ENCODE measurements around the gene TRIP12.
"Not testable (repeated sequence)": the region's sequence is repeated elsewhere in the genome, so short reads cannot be mapped to it uniquely, and the experiment has no call there.

The TRIP12 gene

DNA sequence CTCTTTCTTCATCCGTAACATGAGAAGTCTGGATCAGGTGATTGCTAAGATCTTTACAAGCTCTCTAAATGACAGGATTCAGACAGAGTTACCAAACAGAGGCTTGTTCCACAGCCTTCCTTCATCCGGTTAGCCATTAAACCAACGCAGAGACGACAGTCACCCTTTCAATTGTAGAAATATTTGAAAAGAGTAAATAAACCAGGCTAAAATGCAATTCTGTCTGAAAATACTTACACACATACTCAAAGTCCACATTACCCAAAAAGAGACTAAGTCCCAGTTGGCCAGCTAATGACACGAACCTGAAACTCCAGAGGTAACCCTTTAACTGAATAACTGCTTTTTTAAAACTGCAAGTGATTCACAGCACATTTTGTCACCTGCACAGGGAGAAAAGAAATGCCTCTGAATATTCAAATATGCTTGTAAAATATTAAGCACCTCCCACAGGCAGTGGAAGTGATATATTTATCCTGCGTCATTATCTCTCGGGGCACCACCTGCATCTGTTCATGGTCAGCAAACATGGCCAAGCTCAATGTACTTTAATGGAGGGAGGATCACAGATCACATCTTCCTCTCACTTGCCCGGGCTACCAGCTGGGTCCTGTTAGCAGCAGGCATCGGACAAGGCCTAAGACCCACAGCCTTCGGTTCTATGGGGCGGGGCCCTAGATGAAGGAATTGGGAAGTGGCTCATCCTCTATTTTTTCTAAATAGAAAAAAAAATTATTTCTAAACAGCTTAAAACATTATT, 168.7 kb downstream of the TRIP12 start:
- Histone ChIP-seq H3K9me3 (ENCODE audit: control insufficient read depth, insufficient read depth, low read depth, low read length) (no peaks in the 10 kb centered on the region), H3K27ac (ENCODE audit: extremely low read depth, low read depth, low read length) (no peak overlapping the region), H3K4me3 (ENCODE audit: low read depth, low read length) (no peak overlapping the region), H3K4me1 (ENCODE audit: control insufficient read depth, insufficient read depth, low read length) (no peaks in the 10 kb centered on the region), H3K36me3 (ENCODE audit: control insufficient read depth in 2 of 2, insufficient read depth in 1 of 2, low read length in 2 of 2) (no peaks in the 10 kb centered on the region)
- TF ChIP-seq ZNF37A (tag by site-specific recombination; IDR thresholded peaks at IDR 0.05) (no peak), ZNF23 (tag by site-specific recombination; IDR thresholded peaks at IDR 0.05; ENCODE audit: borderline replicate concordance) (no peak), KLF8 (tag by site-specific recombination; IDR thresholded peaks at IDR 0.05) (no peak), ZNF175 (tag by site-specific recombination; IDR thresholded peaks at IDR 0.05) (no peak)
- TF ChIP-seq, protein P1, sequence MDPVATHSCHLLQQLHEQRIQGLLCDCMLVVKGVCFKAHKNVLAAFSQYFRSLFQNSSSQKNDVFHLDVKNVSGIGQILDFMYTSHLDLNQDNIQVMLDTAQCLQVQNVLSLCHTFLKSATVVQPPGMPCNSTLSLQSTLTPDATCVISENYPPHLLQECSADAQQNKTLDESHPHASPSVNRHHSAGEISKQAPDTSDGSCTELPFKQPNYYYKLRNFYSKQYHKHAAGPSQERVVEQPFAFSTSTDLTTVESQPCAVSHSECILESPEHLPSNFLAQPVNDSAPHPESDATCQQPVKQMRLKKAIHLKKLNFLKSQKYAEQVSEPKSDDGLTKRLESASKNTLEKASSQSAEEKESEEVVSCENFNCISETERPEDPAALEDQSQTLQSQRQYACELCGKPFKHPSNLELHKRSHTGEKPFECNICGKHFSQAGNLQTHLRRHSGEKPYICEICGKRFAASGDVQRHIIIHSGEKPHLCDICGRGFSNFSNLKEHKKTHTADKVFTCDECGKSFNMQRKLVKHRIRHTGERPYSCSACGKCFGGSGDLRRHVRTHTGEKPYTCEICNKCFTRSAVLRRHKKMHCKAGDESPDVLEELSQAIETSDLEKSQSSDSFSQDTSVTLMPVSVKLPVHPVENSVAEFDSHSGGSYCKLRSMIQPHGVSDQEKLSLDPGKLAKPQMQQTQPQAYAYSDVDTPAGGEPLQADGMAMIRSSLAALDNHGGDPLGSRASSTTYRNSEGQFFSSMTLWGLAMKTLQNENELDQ (tag by site-specific recombination; IDR thresholded peaks at IDR 0.05; ENCODE audit: low read depth): no peak
- CTCF ChIA-PET: interaction anchor here (0.7 to 2.2 kb wide), 2 partner anchors 27 to 125 kb away, joined by 3 to 7 read pairs; no protein-coding TSS in a partner anchor
- POLR2A ChIA-PET: interaction anchor here (1.1 kb wide), 1 partner anchor 49 kb away, joined by 3 read pairs; no protein-coding TSS in a partner anchor

- H3K4me1 ChIP-seq (ENCODE audit: control insufficient read depth, insufficient read depth, low read length): no peaks in the 10 kb centered on the region
- TF ChIP-seq ZNF324 (tag by site-specific recombination; IDR thresholded peaks at IDR 0.05): no peak
- TF ChIP-seq ZNF626 (tag by site-specific recombination; IDR thresholded peaks at IDR 0.05): no peak
- TF ChIP-seq ZNF701 (tag by site-specific recombination; IDR thresholded peaks at IDR 0.05): no peak
- no peak for TF ChIP-seq SP3 (tag by site-specific recombination; IDR thresholded peaks at IDR 0.05)
- no peak for TF ChIP-seq ZNF19 (tag by site-specific recombination; IDR thresholded peaks at IDR 0.05; ENCODE audit: low read depth)
- TF ChIP-seq EGR2 (tag by site-specific recombination; IDR thresholded peaks at IDR 0.05; ENCODE audit: low read depth): no peak
- no peak for TF ChIP-seq ZNF843 (tag by site-specific recombination; IDR thresholded peaks at IDR 0.05)
- no peak for TF ChIP-seq ZNF169 (tag by site-specific recombination; IDR thresholded peaks at IDR 0.05)
- TF ChIP-seq ZNF610 (tag by site-specific recombination; IDR thresholded peaks at IDR 0.05; ENCODE audit: borderline replicate concordance): no peak
- TF ChIP-seq PBX3 (CRISPR knock-in tag; IDR thresholded peaks at IDR 0.05): no peak
- TF ChIP-seq SCRT2 (tag by site-specific recombination; IDR thresholded peaks at IDR 0.05): no peak
- TF ChIP-seq ZNF114 (tag by site-specific recombination; IDR thresholded peaks at IDR 0.05): no peak
- no peak for TF ChIP-seq WT1 (tag by site-specific recombination; IDR thresholded peaks at IDR 0.05)
- H3K9me3 ChIP-seq (ENCODE audit: control insufficient read depth, insufficient read depth, low read depth, low read length): no peaks in the 10 kb centered on the region
- H3K4me3 ChIP-seq (ENCODE audit: low read depth, low read length): no peak overlapping the region
- no peak overlapping the region for H3K27ac ChIP-seq (ENCODE audit: extremely low read depth, low read depth, low read length)
- POLR2A ChIA-PET: no interaction called here
- no peaks in the 10 kb centered on the region for H3K36me3 ChIP-seq (ENCODE audit: control insufficient read depth in 2 of 2, insufficient read depth in 1 of 2, low read length in 2 of 2)
- CTCF ChIA-PET: no interaction called here
These were observed 172.0 kb downstream of the TRIP12 start for GRCh38 chr2:229749779-229750178.

DNA sequence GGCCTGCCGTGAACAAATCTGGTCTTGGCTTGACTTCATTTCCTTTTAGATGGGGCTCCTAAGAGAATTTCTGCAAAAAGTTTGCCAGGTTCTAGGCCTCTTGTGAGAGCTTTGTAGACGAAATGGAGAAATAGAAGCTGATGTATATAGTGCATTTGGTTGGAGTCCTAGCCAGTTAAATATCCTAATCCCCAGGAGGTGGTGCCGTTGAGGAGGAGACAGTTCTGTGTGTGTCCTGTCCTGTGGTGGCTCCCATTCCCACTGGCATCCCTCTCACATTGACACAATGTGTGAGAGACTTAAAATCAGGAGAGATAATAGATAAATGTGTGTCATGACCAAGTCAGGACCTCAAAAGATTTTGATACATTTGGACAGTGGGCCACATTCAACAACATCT, 172.9 kb downstream of the TRIP12 start:
- Histone ChIP-seq H3K36me3 (ENCODE audit: control insufficient read depth in 2 of 2, insufficient read depth in 1 of 2, low read length in 2 of 2) (no peaks in the 10 kb centered on the region), H3K4me1 (ENCODE audit: control insufficient read depth, insufficient read depth, low read length) (no peaks in the 10 kb centered on the region), H3K4me3 (ENCODE audit: low read depth, low read length) (no peak overlapping the region), H3K27ac (ENCODE audit: extremely low read depth, low read depth, low read length) (no peak overlapping the region), H3K9me3 (ENCODE audit: control insufficient read depth, insufficient read depth, low read depth, low read length) (no peaks in the 10 kb centered on the region)
- TF ChIP-seq ZBTB48 (tag by site-specific recombination; IDR thresholded peaks at IDR 0.05): no peak
- TF ChIP-seq ZBTB17 (tag by site-specific recombination; IDR thresholded peaks at IDR 0.05): no peak
- no peak for TF ChIP-seq ZNF211 (tag by site-specific recombination; IDR thresholded peaks at IDR 0.05; ENCODE audit: low read depth)
- TF ChIP-seq ZNF184 (tag by site-specific recombination; IDR thresholded peaks at IDR 0.05): no peak
- no peak for TF ChIP-seq ZNF704 (tag by site-specific recombination; IDR thresholded peaks at IDR 0.05)
- TF ChIP-seq ZNF248 (tag by site-specific recombination; IDR thresholded peaks at IDR 0.05): no peak
- no peak for TF ChIP-seq ZFP37 (tag by site-specific recombination; IDR thresholded peaks at IDR 0.05)
- no peak for TF ChIP-seq ZNF510 (tag by site-specific recombination; IDR thresholded peaks at IDR 0.05; ENCODE audit: insufficient replicate concordance)
- ChIA-PET CTCF (no interaction called here), POLR2A (no interaction called here)

DNA sequence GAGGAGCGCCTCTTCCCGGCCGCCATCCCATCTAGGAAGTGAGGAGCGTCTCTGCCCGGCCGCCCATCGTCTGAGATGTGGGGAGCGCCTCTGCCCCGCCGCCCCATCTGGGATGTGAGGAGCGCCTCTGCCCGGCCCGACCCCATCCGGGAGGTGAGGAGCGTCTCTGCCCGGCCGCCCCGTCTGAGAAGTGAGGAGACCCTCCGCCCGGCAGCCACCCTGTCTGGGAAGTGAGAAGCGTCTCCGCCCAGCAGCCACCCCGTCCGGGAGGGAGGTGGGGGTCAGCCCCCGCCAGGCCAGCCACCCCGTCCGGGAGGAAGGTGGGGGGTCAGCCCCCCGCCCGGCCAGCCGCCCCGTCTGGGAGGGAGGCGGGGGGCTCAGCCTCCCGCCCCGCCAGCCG, 179.1 kb downstream of the TRIP12 start:
- H3K36me3 ChIP-seq (ENCODE audit: control insufficient read depth in 2 of 2, insufficient read depth in 1 of 2, low read length in 2 of 2); H3K9me3 ChIP-seq (ENCODE audit: control insufficient read depth, insufficient read depth, low read depth, low read length); H3K27ac ChIP-seq (ENCODE audit: extremely low read depth, low read depth, low read length); H3K4me3 ChIP-seq (ENCODE audit: low read depth, low read length); POLR2A ChIA-PET; H3K4me1 ChIP-seq (ENCODE audit: control insufficient read depth, insufficient read depth, low read length); CTCF ChIA-PET: not testable (repeated sequence)
